HEK293T (cell line): ENCODE measurements around the gene WIPF2.

Source experiments
- CTCF ChIA-PET: fragments of 350-600 bp; formaldehyde crosslinking; extraction: SDS; loops from one replicate; lab custom pipeline; 2021; ENCODE audit warnings: antibody characterized with exemption, inconsistent platforms; lab: Yijun Ruan, JAX
- POLR2A ChIA-PET: fragments of 350-600 bp; formaldehyde crosslinking; extraction: SDS; loops from one replicate; lab custom pipeline; 2020; ENCODE audit warnings: antibody characterized with exemption, inconsistent platforms; lab: Yijun Ruan, JAX
- DNase-seq: peaks from one replicate; pipeline ENCODE4 v3.0.0; 2012; ENCODE audit warnings: mixed read lengths; ENCODE audit errors: extremely low spot score
- ARNT ChIP-seq: fragments of 450-650 bp; IDR thresholded peaks from 2 replicates; pipeline ENCODE4 v1.6.1; 2017; ENCODE audit warnings: mild to moderate bottlenecking
- BHLHE40 ChIP-seq: fragments of 450-650 bp; IDR thresholded peaks from 2 replicates; pipeline ENCODE4 v1.6.1; 2016; ENCODE audit warnings: mild to moderate bottlenecking, moderate library complexity, borderline replicate concordance
- CTBP1 ChIP-seq: fragments of 450-650 bp; IDR thresholded peaks from 2 replicates; pipeline ENCODE4 v1.6.1; 2016; ENCODE audit warnings: borderline replicate concordance
- ELF4 ChIP-seq: fragments of 450-650 bp; IDR thresholded peaks from 2 replicates; pipeline ENCODE4 v1.6.1; 2017; ENCODE audit warnings: antibody characterized with exemption
- FOXA1 ChIP-seq: fragments of 450-650 bp; IDR thresholded peaks from 2 replicates; pipeline ENCODE4 v1.6.1; 2016; ENCODE audit warnings: mild to moderate bottlenecking
- FOXK2 ChIP-seq: fragments of 450-650 bp; IDR thresholded peaks from 2 replicates; pipeline ENCODE4 v1.6.1; 2016; ENCODE audit warnings: mild to moderate bottlenecking
- FOXM1 ChIP-seq: fragments of 450-650 bp; IDR thresholded peaks from 2 replicates; pipeline ENCODE4 v1.6.1; 2017; ENCODE audit warnings: mild to moderate bottlenecking, borderline replicate concordance
- HDGF ChIP-seq: fragments of 450-650 bp; IDR thresholded peaks from 2 replicates; pipeline ENCODE4 v1.6.1; 2017; ENCODE audit warnings: antibody characterized with exemption, borderline replicate concordance
- L3MBTL2 ChIP-seq: fragments of 450-650 bp; conservative IDR thresholded peaks from 2 replicates; pipeline ENCODE4 v1.6.1; 2016; ENCODE audit warnings: mild to moderate bottlenecking
- LEF1 ChIP-seq: fragments of 450-650 bp; IDR thresholded peaks from 2 replicates; pipeline ENCODE4 v1.6.1; 2017; ENCODE audit warnings: mild to moderate bottlenecking, borderline replicate concordance
- NFRKB ChIP-seq: fragments of 450-650 bp; IDR thresholded peaks from 2 replicates; pipeline ENCODE4 v1.6.1; 2016; ENCODE audit warnings: mild to moderate bottlenecking, moderate library complexity
- PKNOX1 ChIP-seq: fragments of 450-650 bp; IDR thresholded peaks from 2 replicates; pipeline ENCODE4 v1.6.1; 2016
- SP1 ChIP-seq: fragments of 450-650 bp; IDR thresholded peaks from 2 replicates; pipeline ENCODE4 v1.6.1; 2017
- SUZ12 ChIP-seq: fragments of 450-650 bp; IDR thresholded peaks from 2 replicates; pipeline ENCODE4 v1.6.1; 2016; ENCODE audit warnings: mild to moderate bottlenecking
- TARDBP ChIP-seq: fragments of 450-650 bp; IDR thresholded peaks from 2 replicates; pipeline ENCODE4 v1.6.1; 2016
- ZNF384 ChIP-seq: fragments of 450-650 bp; IDR thresholded peaks from 2 replicates; pipeline ENCODE4 v1.6.1; 2016

The WIPF2 gene

GRCh38 chr17:40327735-40328385 is 108.8 kb downstream of the WIPF2 start:
- no peak for DNase-seq
- ChIA-PET CTCF (interaction anchor here (0.6 to 0.8 kb wide), 2 partner anchors 20 to 131 kb away, joined by 3 read pairs; no protein-coding TSS in a partner anchor), POLR2A (interaction anchor here (1.0 to 1.3 kb wide), 2 partner anchors 9 to 12 kb away, joined by 3 to 5 read pairs; no protein-coding TSS in a partner anchor)
- no peak for TF ChIP-seq ZNF384
- TF ChIP-seq CTBP1 = no peak
- TF ChIP-seq SP1 = no peak
- no peak for TF ChIP-seq FOXK2
- TF ChIP-seq HDGF = no peak
- no peak for TF ChIP-seq SUZ12
- no peak for TF ChIP-seq L3MBTL2
- no peak for TF ChIP-seq LEF1
- TF ChIP-seq FOXA1 = no peak

- ChIA-PET CTCF (interaction anchor here (0.6 kb wide), 1 partner anchor 130 kb away, joined by 3 read pairs; no protein-coding TSS in a partner anchor), POLR2A (interaction anchor here (1.0 to 1.3 kb wide), 2 partner anchors 9 to 12 kb away, joined by 3 to 5 read pairs; no protein-coding TSS in a partner anchor)
- no peak for DNase-seq
- TF ChIP-seq SP1 (no peak), HDGF (no peak), PKNOX1 (no peak), SUZ12 (no peak), L3MBTL2 (no peak), BHLHE40 (no peak), ARNT (no peak), FOXA1 (no peak), NFRKB (no peak), LEF1 (no peak), ELF4 (no peak), CTBP1 (no peak), FOXM1 (no peak), FOXK2 (no peak), ZNF384 (no peak), TARDBP (no peak)
Measured at GRCh38 chr17:40328386-40328766, 109.3 kb downstream of the WIPF2 start.

- TF ChIP-seq ELF4 (no peak), CTBP1 (no peak), BHLHE40 (no peak), ARNT (no peak), FOXK2 (no peak), SUZ12 (no peak), HDGF (no peak), SP1 (no peak), TARDBP (no peak), L3MBTL2 (no peak), FOXM1 (no peak), FOXA1 (no peak), ZNF384 (no peak)
- POLR2A ChIA-PET = no interaction called here
- CTCF ChIA-PET = no interaction called here
- no peak for DNase-seq
Measured at GRCh38 chr17:40329839-40330794, 111.0 kb downstream of the WIPF2 start.

GRCh38 chr17:40330850-40331470 is 111.9 kb downstream of the WIPF2 start:
- TF ChIP-seq HDGF = no peak
- no peak for TF ChIP-seq ARNT
- no peak for TF ChIP-seq PKNOX1
- no peak for TF ChIP-seq CTBP1
- TF ChIP-seq SP1 = no peak
- TF ChIP-seq ZNF384 = no peak
- no peak for TF ChIP-seq ELF4
- TF ChIP-seq FOXM1 = no peak
- no peak for TF ChIP-seq LEF1
- DNase-seq = no peak
- ChIA-PET POLR2A (no interaction called here), CTCF (no interaction called here)

- TF ChIP-seq LEF1 (no peak), CTBP1 (no peak), ARNT (no peak), ZNF384 (no peak)
- ChIA-PET CTCF (interaction anchor here (0.6 kb wide), 1 partner anchor 29 kb away, joined by 3 read pairs; no protein-coding TSS in a partner anchor), POLR2A (interaction anchor here (0.6 kb wide), 1 partner anchor 33 kb away, joined by 3 read pairs; no protein-coding TSS in a partner anchor)
- DNase-seq = no peak
Measured at GRCh38 chr17:40331743-40332641, 112.9 kb downstream of the WIPF2 start.
